Neural progenitor cell (in vitro differentiated cells): Measurements from ENCODE around the gene FAM111A. TPM values are rescaled to one million over a fixed set of nuclear protein-coding genes. Genes with fewer than 3 reads are reported as not detected.

Source experiments
- DNase-seq: peaks from one replicate; pipeline ENCODE4 v3.0.0-alpha.2; 2016; ENCODE audit warnings: low spot score
- H2AFZ ChIP-seq: fragments of 200-600 bp; sonication (generic); replicated peaks from 2 replicates; pipeline ENCODE4 v1.6.1; 2016; ENCODE audit warnings: antibody characterized with exemption
- H3F3A ChIP-seq: fragments of 200-600 bp; sonication (generic); 2 replicates; pipeline ENCODE4 v1.6.1; 2016; ENCODE audit warnings: antibody characterized with exemption, low read depth
- H3K27ac ChIP-seq: fragments of 200-600 bp; sonication (generic); 2 replicates; pipeline ENCODE4 v1.5.1; 2016; ENCODE audit warnings: mild to moderate bottlenecking
- H3K27me3 ChIP-seq: fragments of 200-600 bp; sonication (generic); 2 replicates; pipeline ENCODE4 v1.6.1; 2016; ENCODE audit warnings: mild to moderate bottlenecking, moderate library complexity
- H3K36me3 ChIP-seq: fragments of 200-600 bp; sonication (generic); 2 replicates; pipeline ENCODE4 v1.5.1; 2016
- H3K4me1 ChIP-seq: fragments of 200-600 bp; sonication (generic); 2 replicates; pipeline ENCODE4 v1.6.1; 2016; ENCODE audit warnings: mixed run types
- H3K4me2 ChIP-seq: fragments of 200-600 bp; sonication (generic); 2 replicates; pipeline ENCODE4 v1.6.1; 2016
- H3K4me3 ChIP-seq: fragments of 200-600 bp; sonication (generic); 2 replicates; pipeline ENCODE4 v1.5.1; 2016
- H3K79me2 ChIP-seq: fragments of 200-600 bp; sonication (generic); 2 replicates; pipeline ENCODE4 v1.6.1; 2016; ENCODE audit warnings: low read depth
- H3K9ac ChIP-seq: fragments of 200-600 bp; sonication (generic); 2 replicates; pipeline ENCODE4 v1.6.1; 2016
- H3K9me3 ChIP-seq: fragments of 200-600 bp; sonication (generic); 2 replicates; pipeline ENCODE4 v1.5.1; 2016; ENCODE audit warnings: low read depth
- H4K20me1 ChIP-seq: fragments of 200-600 bp; sonication (generic); 2 replicates; pipeline ENCODE4 v1.6.1; 2016; ENCODE audit warnings: low read depth
- H3K27ac Mint-ChIP-seq: 3 replicates; pipeline ENCODE4 v1.8.0; 2021; ENCODE audit warnings: mixed read lengths
- H3K27me3 Mint-ChIP-seq: 2 replicates; pipeline ENCODE4 v1.8.0; 2022; ENCODE audit warnings: low read depth, mild to moderate bottlenecking, inconsistent platforms, moderate library complexity, mixed read lengths; ENCODE audit not compliant: insufficient read depth
- H3K36me3 Mint-ChIP-seq: 3 replicates; pipeline ENCODE4 v1.8.0; 2021; ENCODE audit warnings: mixed read lengths
- H3K4me1 Mint-ChIP-seq: 3 replicates; pipeline ENCODE4 v1.8.0; 2021; ENCODE audit warnings: mixed read lengths
- H3K4me3 Mint-ChIP-seq: 3 replicates; pipeline ENCODE4 v1.8.0; 2021; ENCODE audit warnings: mild to moderate bottlenecking, moderate library complexity, mixed read lengths
- H3K9me3 Mint-ChIP-seq: 3 replicates; pipeline ENCODE4 v1.8.0; 2020; ENCODE audit warnings: mixed read lengths
- EZH2 ChIP-seq: fragments of 200-600 bp; sonication (generic); IDR thresholded peaks from 2 replicates; pipeline ENCODE4 v1.6.1; 2017; ENCODE audit warnings: antibody characterized with exemption, mild to moderate bottlenecking, moderate library complexity
- EZH2phosphoT487 ChIP-seq: fragments of 200-600 bp; sonication (generic); IDR thresholded peaks from 2 replicates; pipeline ENCODE4 v1.6.1; 2017; ENCODE audit warnings: antibody characterized with exemption
- total RNA-seq: library from RNA; depleted of rRNA; stranded (reverse); fragments of >200 nt; gene quantifications from 2 replicates; pipeline ENCODE4 v1.2.3, GENCODE V29; 2015; ENCODE audit warnings: low replicate concordance
- TF ChIP-seq, protein P1 (sequence below): fragments of 200-600 bp; sonication (generic); IDR thresholded peaks from 2 replicates; pipeline ENCODE4 v1.5.1; 2017; ENCODE audit warnings: antibody characterized with exemption, mild to moderate bottlenecking

The FAM111A gene
- total RNA-seq, 1 donor from 2014 or later: 32.7 TPM

- H2AFZ ChIP-seq: peak overlapping the region; percentile 89
- H3F3A ChIP-seq: no peaks in the 10 kb centered on the region
- no peaks in the 10 kb centered on the region for H3K36me3 ChIP-seq
- no peaks in the 10 kb centered on the region for H3K79me2 ChIP-seq
- no peaks in the 10 kb centered on the region for H3K4me1 ChIP-seq
- no peak overlapping the region for H3K27ac ChIP-seq
- TF ChIP-seq, protein P1, sequence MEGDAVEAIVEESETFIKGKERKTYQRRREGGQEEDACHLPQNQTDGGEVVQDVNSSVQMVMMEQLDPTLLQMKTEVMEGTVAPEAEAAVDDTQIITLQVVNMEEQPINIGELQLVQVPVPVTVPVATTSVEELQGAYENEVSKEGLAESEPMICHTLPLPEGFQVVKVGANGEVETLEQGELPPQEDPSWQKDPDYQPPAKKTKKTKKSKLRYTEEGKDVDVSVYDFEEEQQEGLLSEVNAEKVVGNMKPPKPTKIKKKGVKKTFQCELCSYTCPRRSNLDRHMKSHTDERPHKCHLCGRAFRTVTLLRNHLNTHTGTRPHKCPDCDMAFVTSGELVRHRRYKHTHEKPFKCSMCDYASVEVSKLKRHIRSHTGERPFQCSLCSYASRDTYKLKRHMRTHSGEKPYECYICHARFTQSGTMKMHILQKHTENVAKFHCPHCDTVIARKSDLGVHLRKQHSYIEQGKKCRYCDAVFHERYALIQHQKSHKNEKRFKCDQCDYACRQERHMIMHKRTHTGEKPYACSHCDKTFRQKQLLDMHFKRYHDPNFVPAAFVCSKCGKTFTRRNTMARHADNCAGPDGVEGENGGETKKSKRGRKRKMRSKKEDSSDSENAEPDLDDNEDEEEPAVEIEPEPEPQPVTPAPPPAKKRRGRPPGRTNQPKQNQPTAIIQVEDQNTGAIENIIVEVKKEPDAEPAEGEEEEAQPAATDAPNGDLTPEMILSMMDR: peak; percentile 90
- no peak for TF ChIP-seq EZH2
- TF ChIP-seq EZH2phosphoT487: no peak
- Mint-ChIP-seq H3K9me3 (peaks cover 3% of the 10 kb centered on the region), H3K4me3 (no peak overlapping the region), H3K27me3 (no peaks in the 10 kb centered on the region), H3K4me1 (peaks cover 4% of the 10 kb centered on the region), H3K27ac (peak overlapping the region; percentile 62), H3K36me3 (peaks cover 2% of the 10 kb centered on the region)
- H3K4me2 ChIP-seq: no peak overlapping the region
- no peak overlapping the region for H3K9ac ChIP-seq
- H3K4me3 ChIP-seq: no peak overlapping the region
- no peaks in the 10 kb centered on the region for H3K27me3 ChIP-seq
- H3K9me3 ChIP-seq: no peaks in the 10 kb centered on the region
- no peaks in the 10 kb centered on the region for H4K20me1 ChIP-seq
- DNase-seq: peak; percentile 83
These were observed 15.8 kb downstream of the FAM111A start for GRCh38 chr11:59158206-59159068.

DNA sequence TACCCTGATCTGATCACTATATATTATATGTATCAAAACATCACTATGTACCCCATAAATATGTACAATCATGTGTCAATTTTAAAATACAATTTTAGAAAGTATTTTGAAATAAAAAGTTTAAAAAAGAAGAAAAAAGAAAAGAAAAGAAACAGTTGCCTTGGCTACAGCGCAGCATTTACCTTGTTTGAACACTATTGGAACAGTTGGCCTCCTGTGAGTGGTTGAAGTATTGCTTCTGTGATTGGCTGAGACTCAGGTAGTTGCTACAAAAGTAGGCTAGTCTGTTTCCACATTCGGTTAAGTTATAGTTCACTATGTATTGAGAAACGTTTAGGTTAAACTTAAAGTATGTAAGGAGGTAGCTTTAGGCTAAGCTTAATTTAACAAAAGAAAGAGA, 21.4 kb downstream of the FAM111A start:
- H3K4me1 ChIP-seq: no peaks in the 10 kb centered on the region
- no peak overlapping the region for H3K27ac ChIP-seq
- H3K4me3 ChIP-seq: no peak overlapping the region
- no peak overlapping the region for H3K9ac ChIP-seq
- no peak overlapping the region for H3K4me2 ChIP-seq
- Mint-ChIP-seq H3K36me3 (no peaks in the 10 kb centered on the region), H3K9me3 (peaks cover 5% of the 10 kb centered on the region), H3K4me1 (no peaks in the 10 kb centered on the region), H3K27me3 (no peaks in the 10 kb centered on the region), H3K27ac (no peak overlapping the region), H3K4me3 (no peak overlapping the region)
- DNase-seq: no peak
- H3K79me2 ChIP-seq: no peaks in the 10 kb centered on the region
- H3K36me3 ChIP-seq: no peaks in the 10 kb centered on the region
- H3F3A ChIP-seq: no peaks in the 10 kb centered on the region
- no peak overlapping the region for H2AFZ ChIP-seq
- H3K9me3 ChIP-seq: no peaks in the 10 kb centered on the region
- H3K27me3 ChIP-seq: no peaks in the 10 kb centered on the region
- no peak for TF ChIP-seq EZH2phosphoT487
- TF ChIP-seq, protein P1: no peak
- TF ChIP-seq EZH2: no peak
- no peaks in the 10 kb centered on the region for H4K20me1 ChIP-seq

DNA sequence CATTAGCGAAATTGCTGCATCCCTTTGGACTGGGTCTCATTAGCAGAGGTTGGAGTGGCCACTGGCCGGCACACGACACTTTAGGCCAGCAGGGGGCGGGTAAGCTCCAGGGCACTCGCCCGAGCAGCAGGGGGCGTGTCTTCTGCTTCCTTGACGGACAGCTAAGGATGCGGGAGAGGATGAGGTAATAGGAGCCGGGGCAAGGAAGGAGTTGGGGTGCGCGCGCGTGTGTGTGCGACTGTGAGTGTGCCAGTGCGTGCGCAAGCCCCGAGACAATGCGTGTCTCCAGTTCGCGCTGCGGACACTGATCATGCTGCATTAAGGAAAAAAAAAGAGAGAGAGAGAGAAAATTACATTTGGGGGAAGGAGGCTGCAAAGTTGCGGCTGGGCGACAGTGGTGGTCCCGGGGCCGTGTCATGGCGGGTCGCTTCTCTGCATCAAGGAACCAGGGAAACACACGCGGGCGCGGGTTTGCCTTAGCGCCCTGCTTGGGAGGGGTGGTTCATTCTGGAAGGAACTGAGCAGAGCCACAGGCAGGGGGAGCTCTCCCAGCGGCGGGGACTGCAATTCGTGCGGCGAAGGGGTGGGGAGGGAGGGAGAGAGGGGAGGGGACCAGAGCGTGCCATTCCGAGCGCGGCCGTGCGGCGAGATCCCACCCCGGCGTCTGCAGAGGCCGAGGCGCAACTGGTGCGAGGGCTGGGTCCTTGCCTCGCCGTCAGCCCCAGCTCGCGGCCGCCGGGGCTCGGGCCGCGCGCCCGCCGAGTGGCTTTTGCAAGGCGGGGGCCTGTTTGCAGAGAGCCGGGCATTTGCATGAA, 29.1 kb downstream of the FAM111A start, which contains the start of gene DTX4:
TSS of gene DTX4 (plus strand) at position 625 of the 815 bp plus-strand sequence. CDS start 464 bp downstream, outside the sequence.
- Mint-ChIP-seq H3K4me3 (peak within 1 kb of the TSS; percentile 99), H3K27ac (peak within 1 kb of the TSS; percentile 95)
- TF ChIP-seq, protein P1: peak; percentile 76
- TF ChIP-seq EZH2phosphoT487: no peak
- TF ChIP-seq EZH2: no peak

More for the DNA sequence above, 29.1 kb downstream of the FAM111A start, which contains the start of gene DTX4:
- Histone ChIP-seq H3F3A (peaks cover 50% of the 10 kb centered on the region), H3K9me3 (no peaks in the 10 kb centered on the region), H3K4me3 (peak within 1 kb of the TSS; percentile 89), H3K4me1 (peaks cover 40% of the 10 kb centered on the region), H3K79me2 (peaks cover 47% of the 10 kb centered on the region), H3K36me3 (no peaks in the 10 kb centered on the region), H3K4me2 (peak within 1 kb of the TSS; percentile 98), H3K27me3 (no peaks in the 10 kb centered on the region), H3K27ac (peak within 1 kb of the TSS; percentile 96), H2AFZ (peak within 1 kb of the TSS; percentile 89), H3K9ac (peak within 1 kb of the TSS; percentile 66), H4K20me1 (peaks cover 30% of the 10 kb centered on the region)
- DNase-seq: peak; percentile 97
- Mint-ChIP-seq H3K4me1 (peaks cover 28% of the 10 kb centered on the region), H3K27me3 (peaks cover 10% of the 10 kb centered on the region), H3K36me3 (peaks cover 8% of the 10 kb centered on the region), H3K9me3 (no peaks in the 10 kb centered on the region)
